ENCODE measurements around the gene RAB27A. TPM values are rescaled to one million over a fixed set of nuclear protein-coding genes. Genes with fewer than 3 reads are reported as not detected.
"Not testable (repeated sequence)": the region's sequence is repeated elsewhere in the genome, so short reads cannot be mapped to it uniquely, and the experiment has no call there.

The RAB27A gene
- total RNA-seq, 1 donor from 2014 or later, result 7.9 TPM

DNA sequence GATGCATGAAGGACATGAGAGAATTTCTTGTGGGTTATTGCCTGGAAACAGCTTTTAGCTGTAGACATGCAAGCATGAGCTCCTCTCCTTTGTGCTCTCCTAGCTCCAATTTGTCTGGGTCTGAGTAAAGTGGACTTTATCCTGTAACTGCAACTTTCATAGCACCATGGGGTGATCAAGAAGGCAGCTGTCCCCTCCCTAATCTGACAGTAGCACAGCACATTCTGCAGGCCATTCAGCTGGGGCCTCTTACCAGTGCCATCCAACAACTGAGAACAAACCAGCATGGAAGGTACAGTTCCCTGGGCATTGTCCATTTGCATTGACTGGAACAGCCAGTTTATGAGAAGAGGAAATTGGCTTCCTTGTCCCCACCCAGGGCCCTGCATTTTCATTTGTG is 7.7 kb upstream of the RAB27A start:
- DNase-seq (ENCODE audit: low read depth) (no peak), FAIRE-seq (no peak)
- H3K36me3 ChIP-seq (ENCODE audit: control insufficient read depth, insufficient read depth, low read length), result no peaks in the 10 kb centered on the region
- H3K27me3 ChIP-seq (ENCODE audit: control insufficient read depth, insufficient read depth, low read length), result no peaks in the 10 kb centered on the region
- no peak overlapping the region for H3K4me3 ChIP-seq (ENCODE audit: low read depth, low read length)
- no peak for TF ChIP-seq CTCF (IDR thresholded peaks at IDR 0.05; ENCODE audit: insufficient read depth, low read length, severe bottlenecking)

DNA sequence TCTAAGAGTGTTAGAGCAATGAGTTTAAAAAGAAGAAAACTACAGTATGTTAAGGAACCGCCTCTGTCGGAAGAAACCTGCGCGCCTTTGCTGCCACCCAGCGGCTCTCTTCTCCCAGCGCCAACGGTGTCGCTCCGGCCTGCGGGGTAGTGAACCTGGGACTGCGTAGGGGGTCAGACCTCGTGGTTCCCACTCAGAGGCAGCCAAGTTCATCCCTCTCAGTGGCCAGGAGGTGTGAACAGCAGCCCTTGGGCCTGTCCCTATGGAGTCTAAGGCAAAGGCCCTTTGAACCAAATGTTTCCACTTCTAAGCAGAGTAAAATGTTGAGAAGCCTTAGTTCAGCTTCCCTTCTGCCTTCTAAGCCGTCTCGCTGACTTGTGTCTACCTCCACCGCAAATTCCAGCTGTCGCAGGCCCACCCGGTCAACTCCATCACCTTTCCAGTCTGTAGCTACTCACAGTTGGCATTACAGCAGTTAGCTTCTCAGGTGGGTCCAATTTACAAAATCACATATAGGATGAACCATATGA is 980 bp upstream of the RAB27A start:
- H3K27me3 ChIP-seq (ENCODE audit: control insufficient read depth, insufficient read depth, low read length), result no peaks in the 10 kb centered on the region
- H3K4me3 ChIP-seq (ENCODE audit: low read depth, low read length), result peak overlapping the region; percentile 90
- DNase-seq (ENCODE audit: low read depth) (no peak), FAIRE-seq (no peak)
- H3K36me3 ChIP-seq (ENCODE audit: control insufficient read depth, insufficient read depth, low read length), result no peaks in the 10 kb centered on the region
- TF ChIP-seq CTCF (IDR thresholded peaks at IDR 0.05; ENCODE audit: insufficient read depth, low read length, severe bottlenecking), result peak; percentile 89

DNA sequence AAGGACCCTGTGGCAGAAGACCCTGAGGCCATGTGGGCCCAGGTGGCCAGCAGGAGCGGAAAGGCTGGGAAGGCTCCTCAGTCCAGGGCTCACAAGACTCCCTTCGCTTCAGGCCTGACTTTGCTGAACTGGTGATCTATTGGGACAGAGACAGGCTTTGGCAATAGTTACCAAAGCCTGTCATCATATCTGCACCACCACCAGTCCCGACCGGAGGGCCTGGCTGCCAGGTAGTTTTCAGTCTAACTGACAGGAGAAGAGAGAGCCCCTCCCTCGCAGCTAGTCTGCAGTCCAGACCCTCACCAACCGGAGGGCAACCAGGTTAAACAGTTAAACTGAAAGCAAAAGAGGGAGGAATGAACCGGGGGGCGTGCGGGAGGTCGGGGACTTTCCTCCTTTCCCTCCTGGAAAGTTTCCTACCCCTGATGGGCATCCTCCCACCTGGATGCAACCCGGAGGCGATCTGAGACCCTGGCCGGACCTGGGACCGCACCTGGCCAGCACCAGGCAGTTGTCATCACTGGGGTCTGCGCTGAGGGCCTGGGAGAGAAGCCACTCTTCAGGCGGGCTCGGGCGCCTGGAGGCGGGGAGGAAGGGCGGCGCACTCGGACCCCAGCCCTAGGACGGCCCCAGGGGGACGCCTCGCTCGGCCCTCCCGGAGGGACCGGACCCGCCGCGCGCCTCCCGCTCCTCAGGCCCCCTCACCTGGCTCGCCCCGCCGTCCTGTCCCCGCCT is 435 bp downstream of the RAB27A start:
- Histone ChIP-seq H3K27me3 (ENCODE audit: control insufficient read depth, insufficient read depth, low read length) (no peaks in the 10 kb centered on the region), H3K36me3 (ENCODE audit: control insufficient read depth, insufficient read depth, low read length) (peaks cover 2% of the 10 kb centered on the region), H3K4me3 (ENCODE audit: low read depth, low read length) (peak overlapping the region; percentile 90)
- TF ChIP-seq CTCF (IDR thresholded peaks at IDR 0.05; ENCODE audit: insufficient read depth, low read length, severe bottlenecking), result no peak
- DNase-seq (ENCODE audit: low read depth), result peak; percentile 31
- no peak for FAIRE-seq

- H3K36me3 ChIP-seq (ENCODE audit: control insufficient read depth, insufficient read depth, low read length), result peaks cover 2% of the 10 kb centered on the region
- H3K27me3 ChIP-seq (ENCODE audit: control insufficient read depth, insufficient read depth, low read length), result no peaks in the 10 kb centered on the region
- DNase-seq (ENCODE audit: low read depth) (no peak), FAIRE-seq (no peak)
- TF ChIP-seq CTCF (IDR thresholded peaks at IDR 0.05; ENCODE audit: insufficient read depth, low read length, severe bottlenecking), result no peak
- no peak overlapping the region for H3K4me3 ChIP-seq (ENCODE audit: low read depth, low read length)
Measured at GRCh38 chr15:55288006-55288717, 1.5 kb downstream of the RAB27A start.

- not testable (repeated sequence) for H3K27me3 ChIP-seq (ENCODE audit: control insufficient read depth, insufficient read depth, low read length); FAIRE-seq; H3K36me3 ChIP-seq (ENCODE audit: control insufficient read depth, insufficient read depth, low read length); H3K4me3 ChIP-seq (ENCODE audit: low read depth, low read length); DNase-seq (ENCODE audit: low read depth)
Measured at GRCh38 chr15:55286442-55287189, 3.0 kb downstream of the RAB27A start.

- no peaks in the 10 kb centered on the region for H3K27me3 ChIP-seq (ENCODE audit: control insufficient read depth, insufficient read depth, low read length)
- FAIRE-seq (no peak), DNase-seq (ENCODE audit: low read depth) (no peak)
- no peak overlapping the region for H3K4me3 ChIP-seq (ENCODE audit: low read depth, low read length)
- H3K36me3 ChIP-seq (ENCODE audit: control insufficient read depth, insufficient read depth, low read length), result peaks cover 2% of the 10 kb centered on the region
- TF ChIP-seq CTCF (IDR thresholded peaks at IDR 0.05; ENCODE audit: insufficient read depth, low read length, severe bottlenecking), result no peak
Measured at GRCh38 chr15:55284426-55284825, 5.2 kb downstream of the RAB27A start.
